Measurements from ENCODE around the gene ADTRP. TPM values are rescaled to one million over a fixed set of nuclear protein-coding genes. Genes with fewer than 3 reads are reported as not detected.

ADTRP gene
- total and polyA plus RNA-seq, 9 donors, result 0.12 to 0.80 (median 0.34) TPM; not detected in 5

- Histone ChIP-seq H3K9me3 (no peaks in the 10 kb centered on the region), H3K27me3 (no peaks in the 10 kb centered on the region), H3K36me3 (no peaks in the 10 kb centered on the region), H3K27ac (no peak overlapping the region), H3K4me1 (ENCODE audit: insufficient read depth) (no peaks in the 10 kb centered on the region), H3K4me3 (no peak overlapping the region)
- no peak for TF ChIP-seq POLR2A (IDR thresholded peaks at IDR 0.05)
- TF ChIP-seq EP300 (IDR thresholded peaks at IDR 0.05), result no peak
- no peak for TF ChIP-seq CTCF (IDR thresholded peaks at IDR 0.05)
- WGBS, 3 donors, result 88 to 95% (median 88%) methylated on average over 3 of the region's 3 CpGs
- no peak for DNase-seq
- intact Hi-C loops (cut with DNase I), result no loop called here
Observed at GRCh38 chr6:11821781-11822180, 43.2 kb upstream of the ADTRP start.

GRCh38 chr6:11820821-11821220 lies 42.2 kb upstream of the ADTRP start:
- Histone ChIP-seq H3K4me1 (ENCODE audit: insufficient read depth) (no peaks in the 10 kb centered on the region), H3K36me3 (no peaks in the 10 kb centered on the region), H3K27me3 (no peaks in the 10 kb centered on the region), H3K27ac (no peak overlapping the region), H3K9me3 (no peaks in the 10 kb centered on the region), H3K4me3 (no peak overlapping the region)
- 76 to 91% (median 82%) methylated on average over 4 of the region's 4 CpGs for WGBS, 3 donors
- TF ChIP-seq CTCF (IDR thresholded peaks at IDR 0.05) (no peak), POLR2A (IDR thresholded peaks at IDR 0.05) (no peak), EP300 (IDR thresholded peaks at IDR 0.05) (no peak)
- intact Hi-C loops (cut with DNase I), result no loop called here
- DNase-seq, result no peak

GRCh38 chr6:11819486-11819885 lies 40.9 kb upstream of the ADTRP start:
- no peak for TF ChIP-seq CTCF (IDR thresholded peaks at IDR 0.05)
- no peak for TF ChIP-seq POLR2A (IDR thresholded peaks at IDR 0.05)
- TF ChIP-seq EP300 (IDR thresholded peaks at IDR 0.05), result no peak
- Histone ChIP-seq H3K27ac (no peak overlapping the region), H3K9me3 (no peaks in the 10 kb centered on the region), H3K27me3 (no peaks in the 10 kb centered on the region), H3K36me3 (no peaks in the 10 kb centered on the region), H3K4me1 (ENCODE audit: insufficient read depth) (no peaks in the 10 kb centered on the region), H3K4me3 (no peak overlapping the region)
- DNase-seq, result no peak
- WGBS, 3 donors, result 97 to 100% (median 99%) methylated on average over 3 of the region's 3 CpGs
- intact Hi-C loops (cut with DNase I), result no loop called here

GRCh38 chr6:11815231-11815630 lies 36.6 kb upstream of the ADTRP start:
- Histone ChIP-seq H3K9me3 (no peaks in the 10 kb centered on the region), H3K4me1 (ENCODE audit: insufficient read depth) (peaks cover 5% of the 10 kb centered on the region), H3K27me3 (no peaks in the 10 kb centered on the region), H3K27ac (no peak overlapping the region), H3K36me3 (no peaks in the 10 kb centered on the region), H3K4me3 (no peak overlapping the region)
- WGBS, 3 donors, result 73 to 85% (median 76%) methylated on average over 1 of the region's 1 CpG
- no peak for DNase-seq
- intact Hi-C loops (cut with DNase I), result no loop called here
- TF ChIP-seq CTCF (IDR thresholded peaks at IDR 0.05) (no peak), EP300 (IDR thresholded peaks at IDR 0.05) (no peak), POLR2A (IDR thresholded peaks at IDR 0.05) (no peak)

DNA sequence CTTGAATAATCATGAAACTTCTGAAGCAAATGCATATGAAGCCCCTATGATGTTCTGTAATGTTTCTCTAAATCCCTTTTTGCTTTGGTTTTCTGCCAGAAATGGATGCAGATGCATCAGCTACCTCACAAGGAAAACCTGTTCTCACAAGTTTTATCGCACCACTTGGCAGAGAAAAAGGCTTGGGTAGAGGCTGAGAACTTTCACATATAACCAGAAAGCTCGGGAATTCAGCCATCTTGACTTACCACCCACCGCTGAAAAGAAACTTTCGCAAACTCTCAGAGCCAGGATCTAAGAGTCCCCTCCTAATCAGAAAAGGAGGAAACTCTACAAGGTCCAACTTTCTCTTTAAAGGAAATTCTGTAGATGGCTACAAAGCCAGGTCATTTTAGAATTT lies 36.2 kb upstream of the ADTRP start:
- H3K27ac ChIP-seq, result no peak overlapping the region
- H3K4me3 ChIP-seq, result no peak overlapping the region
- DNase-seq, result no peak
- intact Hi-C loops (cut with DNase I), result no loop called here
- H3K9me3 ChIP-seq, result no peaks in the 10 kb centered on the region
- peaks cover 8% of the 10 kb centered on the region for H3K4me1 ChIP-seq (ENCODE audit: insufficient read depth)
- TF ChIP-seq POLR2A (IDR thresholded peaks at IDR 0.05), result no peak
- TF ChIP-seq EP300 (IDR thresholded peaks at IDR 0.05), result no peak
- TF ChIP-seq CTCF (IDR thresholded peaks at IDR 0.05), result no peak
- no peaks in the 10 kb centered on the region for H3K27me3 ChIP-seq
- WGBS, 3 donors, result 89 to 93% (median 92%) methylated on average over 4 of the region's 4 CpGs
- no peaks in the 10 kb centered on the region for H3K36me3 ChIP-seq

Measured in ovary (tissue), 9 donors.